ENCODE results near the gene NF1.

Gene NF1

DNA sequence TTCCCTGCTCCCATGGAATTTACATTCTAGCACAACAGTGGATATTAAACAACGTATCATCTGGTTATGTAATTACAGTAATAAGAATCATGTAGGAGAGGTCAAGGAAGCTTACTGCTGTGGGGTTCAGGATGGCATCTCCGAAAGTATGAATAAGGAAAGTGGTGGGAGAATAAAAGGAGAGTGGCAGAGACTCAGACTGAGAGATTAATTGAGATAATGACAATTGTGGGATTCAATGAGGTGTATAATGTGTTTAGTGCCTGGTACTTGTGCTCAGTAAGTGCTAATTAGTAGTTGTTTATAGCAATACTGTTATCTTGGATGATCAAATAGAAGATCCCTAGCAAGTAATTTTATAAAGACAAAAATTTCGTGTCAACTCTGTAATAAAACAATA lies 45.3 kb downstream of the NF1 start:
- CTCF ChIA-PET, result no interaction called here
- POLR2A ChIA-PET, result no interaction called here

DNA sequence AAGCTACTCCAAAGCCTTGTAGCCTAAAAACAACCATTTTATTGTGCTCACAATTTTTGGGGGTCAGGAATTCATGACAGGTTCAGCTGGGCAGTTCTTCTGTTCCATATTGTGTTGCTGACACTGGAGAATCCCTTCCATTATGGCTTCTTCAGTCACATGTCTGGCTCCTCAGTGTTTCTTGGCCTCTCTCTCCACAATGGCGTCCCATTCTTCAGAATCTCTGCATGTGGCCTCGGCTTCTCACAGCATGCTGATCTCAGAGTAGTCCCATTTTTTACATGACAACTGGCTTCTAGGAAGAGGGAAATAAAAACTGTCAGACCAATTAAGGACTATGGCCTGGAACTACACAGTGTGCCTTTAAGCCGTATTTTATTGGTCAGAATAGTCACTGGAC lies 49.7 kb downstream of the NF1 start:
- CTCF ChIA-PET, result interaction anchor here (1.1 kb wide), 1 partner anchor 306 kb away, joined by 3 read pairs; no protein-coding TSS in a partner anchor
- Histone ChIP-seq H3K4me1 (ENCODE audit: control extremely low read depth in 1 of 4, control insufficient read depth in 4 of 4, insufficient read depth in 4 of 4, low read length in 3 of 4) (peaks cover 0 to 12% (median 3%) of the 10 kb centered on the region in 4 experiments), H3K36me3 (ENCODE audit: control insufficient read depth in 4 of 4, insufficient read depth in 4 of 4, low read length in 3 of 4) (peaks cover 0 to 6% (median under 1%) of the 10 kb centered on the region in 4 experiments), H3K27me3 (replicated peaks in 2 of 5; ENCODE audit: control insufficient read depth in 4 of 5, insufficient read depth in 5 of 5, low read length in 4 of 5) (no peaks in the 10 kb centered on the region), H3K4me3 (ENCODE audit: control insufficient read depth in 1 of 7, extremely low read depth in 1 of 7, insufficient read depth in 4 of 7, low read depth in 2 of 7, low read length in 6 of 7) (no peak overlapping the region), H3K27ac (ENCODE audit: insufficient read depth in 1 of 2, low read depth in 1 of 2, low read length in 2 of 2, poor library complexity in 1 of 2, severe bottlenecking in 2 of 2) (no peak overlapping the region), H3K9me3 (ENCODE audit: control extremely low read depth in 1 of 5, control insufficient read depth in 4 of 5, insufficient read depth in 2 of 5, low read depth in 1 of 5, low read length in 4 of 5) (no peaks in the 10 kb centered on the region)
- WGBS (ENCODE audit: insufficient coverage), result 100% methylated on average over 2 of the region's 3 CpGs
- POLR2A ChIA-PET, result interaction anchor here (0.7 kb wide), 1 partner anchor 312 kb away, joined by 3 read pairs; no protein-coding TSS in a partner anchor
- no peak for DNase-seq

More for the DNA sequence above, 45.3 kb downstream of the NF1 start:
- H3K4me3 ChIP-seq (ENCODE audit: control insufficient read depth in 1 of 7, extremely low read depth in 1 of 7, insufficient read depth in 4 of 7, low read depth in 2 of 7, low read length in 6 of 7), result no peak overlapping the region
- no peak for DNase-seq
- H3K4me1 ChIP-seq (ENCODE audit: control extremely low read depth in 1 of 4, control insufficient read depth in 4 of 4, insufficient read depth in 4 of 4, low read length in 3 of 4), result peaks cover 0 to 12% (median 3%) of the 10 kb centered on the region in 4 experiments
- peaks cover 0 to 7% (median 2%) of the 10 kb centered on the region in 4 experiments for H3K36me3 ChIP-seq (ENCODE audit: control insufficient read depth in 4 of 4, insufficient read depth in 4 of 4, low read length in 3 of 4)
- WGBS (ENCODE audit: insufficient coverage), result 95% methylated on average over 2 of the region's 3 CpGs
- no peaks in the 10 kb centered on the region for H3K27me3 ChIP-seq (replicated peaks in 2 of 5; ENCODE audit: control insufficient read depth in 4 of 5, insufficient read depth in 5 of 5, low read length in 4 of 5)
- no peak overlapping the region for H3K27ac ChIP-seq (ENCODE audit: insufficient read depth in 1 of 2, low read depth in 1 of 2, low read length in 2 of 2, poor library complexity in 1 of 2, severe bottlenecking in 2 of 2)
- no peaks in the 10 kb centered on the region for H3K9me3 ChIP-seq (ENCODE audit: control extremely low read depth in 1 of 5, control insufficient read depth in 4 of 5, insufficient read depth in 2 of 5, low read depth in 1 of 5, low read length in 4 of 5)

DNA sequence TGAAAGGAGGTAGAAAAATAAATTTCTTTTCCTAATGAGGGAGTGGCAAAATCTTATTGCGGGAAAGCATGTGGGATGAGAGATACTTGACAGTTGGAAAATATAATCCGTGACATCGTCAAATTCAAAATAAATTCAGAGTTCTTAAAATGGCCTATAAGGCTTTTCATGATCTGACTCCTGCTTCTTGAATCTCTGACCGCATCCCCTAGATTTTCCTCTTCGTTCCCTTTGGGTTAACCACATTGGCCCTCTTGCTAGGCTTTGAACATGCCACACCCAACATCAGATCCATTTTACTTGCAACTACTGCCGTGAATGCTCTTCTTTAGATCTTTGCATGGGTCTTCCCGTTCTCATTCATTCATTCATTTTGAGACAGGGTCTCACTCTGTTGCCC lies 50.1 kb downstream of the NF1 start:
- 86% methylated on average over 7 of the region's 7 CpGs for WGBS (ENCODE audit: insufficient coverage)
- Histone ChIP-seq H3K27me3 (replicated peaks in 2 of 5; ENCODE audit: control insufficient read depth in 4 of 5, insufficient read depth in 5 of 5, low read length in 4 of 5) (no peaks in the 10 kb centered on the region), H3K4me3 (ENCODE audit: control insufficient read depth in 1 of 7, extremely low read depth in 1 of 7, insufficient read depth in 4 of 7, low read depth in 2 of 7, low read length in 6 of 7) (no peak overlapping the region), H3K4me1 (ENCODE audit: control extremely low read depth in 1 of 4, control insufficient read depth in 4 of 4, insufficient read depth in 4 of 4, low read length in 3 of 4) (peaks cover 0 to 12% (median 3%) of the 10 kb centered on the region in 4 experiments), H3K9me3 (ENCODE audit: control extremely low read depth in 1 of 5, control insufficient read depth in 4 of 5, insufficient read depth in 2 of 5, low read depth in 1 of 5, low read length in 4 of 5) (no peaks in the 10 kb centered on the region), H3K27ac (ENCODE audit: insufficient read depth in 1 of 2, low read depth in 1 of 2, low read length in 2 of 2, poor library complexity in 1 of 2, severe bottlenecking in 2 of 2) (no peak overlapping the region), H3K36me3 (ENCODE audit: control insufficient read depth in 4 of 4, insufficient read depth in 4 of 4, low read length in 3 of 4) (peaks cover 0 to 6% (median under 1%) of the 10 kb centered on the region in 4 experiments)
- ChIA-PET CTCF (no interaction called here), POLR2A (no interaction called here)
- DNase-seq, result no peak

DNA sequence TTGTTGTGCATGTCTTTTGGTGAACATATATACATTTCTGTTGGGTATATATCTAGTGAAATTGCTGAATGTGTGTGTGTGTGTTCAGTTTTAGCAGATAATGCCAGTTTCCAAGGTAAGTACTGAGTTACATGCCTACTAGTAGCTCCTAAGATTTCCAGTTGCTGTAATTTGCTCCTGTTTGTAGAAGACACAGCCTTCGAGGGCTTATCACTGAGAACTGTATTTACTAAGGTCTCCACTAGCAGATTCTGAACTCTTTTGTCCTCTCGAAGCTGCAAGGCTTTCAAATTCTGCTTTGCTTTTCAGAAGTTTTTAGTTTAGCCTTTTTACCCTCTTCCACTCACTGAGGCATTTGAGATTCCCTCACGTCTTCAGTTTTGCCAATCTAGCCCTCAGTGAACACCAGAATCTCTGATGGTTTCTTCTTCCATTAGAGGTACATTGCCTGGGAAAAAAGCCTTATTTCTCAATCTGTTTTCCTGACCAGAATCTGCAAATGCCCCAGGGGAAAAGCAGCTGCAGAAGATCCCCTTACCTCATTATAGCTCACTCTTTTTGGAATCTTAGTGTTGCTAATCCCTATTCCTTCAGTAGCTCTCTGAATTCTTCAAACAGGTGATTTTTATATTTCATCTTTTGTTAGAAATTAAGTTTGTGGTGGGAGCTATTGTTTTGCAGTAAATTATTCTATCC lies 52.9 kb downstream of the NF1 start:
- H3K36me3 ChIP-seq (ENCODE audit: control insufficient read depth in 4 of 4, insufficient read depth in 4 of 4, low read length in 3 of 4), result peaks cover 0 to 6% (median under 1%) of the 10 kb centered on the region in 4 experiments
- DNase-seq, result no peak
- 97% methylated on average over 3 of the region's 3 CpGs for WGBS (ENCODE audit: insufficient coverage)
- H3K4me3 ChIP-seq (ENCODE audit: control insufficient read depth in 1 of 7, extremely low read depth in 1 of 7, insufficient read depth in 4 of 7, low read depth in 2 of 7, low read length in 6 of 7), result no peak overlapping the region
- H3K27me3 ChIP-seq (replicated peaks in 2 of 5; ENCODE audit: control insufficient read depth in 4 of 5, insufficient read depth in 5 of 5, low read length in 4 of 5), result no peaks in the 10 kb centered on the region
- ChIA-PET CTCF (interaction anchor here (0.6 kb wide), 1 partner anchor 92 kb away, joined by 3 read pairs; no protein-coding TSS in a partner anchor), POLR2A (no interaction called here)
- H3K9me3 ChIP-seq (ENCODE audit: control extremely low read depth in 1 of 5, control insufficient read depth in 4 of 5, insufficient read depth in 2 of 5, low read depth in 1 of 5, low read length in 4 of 5), result peaks cover 0 to 5% (median 0%) of the 10 kb centered on the region in 5 experiments
- no peaks in the 10 kb centered on the region for H3K4me1 ChIP-seq (ENCODE audit: control extremely low read depth in 1 of 4, control insufficient read depth in 4 of 4, insufficient read depth in 4 of 4, low read length in 3 of 4)
- no peak overlapping the region for H3K27ac ChIP-seq (ENCODE audit: insufficient read depth in 1 of 2, low read depth in 1 of 2, low read length in 2 of 2, poor library complexity in 1 of 2, severe bottlenecking in 2 of 2)

DNA sequence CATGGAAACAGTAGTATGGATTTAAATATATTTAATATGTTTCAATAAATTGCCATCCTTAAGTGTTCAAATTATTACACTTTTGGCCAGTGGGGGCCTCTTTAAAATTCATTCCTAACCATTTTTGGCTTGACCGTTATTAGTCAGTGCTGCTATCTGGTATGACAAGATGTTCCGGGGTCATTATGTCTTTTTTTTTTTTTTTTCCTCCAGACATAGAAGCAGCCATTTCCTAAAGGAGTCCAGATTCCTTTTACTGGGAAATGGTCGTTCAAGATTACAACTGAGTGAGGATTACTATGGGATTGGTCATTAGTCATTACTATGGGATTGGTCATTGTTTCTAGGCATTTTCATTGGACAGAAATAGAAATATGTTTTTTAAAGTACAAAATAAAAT lies 53.4 kb downstream of the NF1 start:
- no peaks in the 10 kb centered on the region for H3K27me3 ChIP-seq (replicated peaks in 2 of 5; ENCODE audit: control insufficient read depth in 4 of 5, insufficient read depth in 5 of 5, low read length in 4 of 5)
- H3K36me3 ChIP-seq (ENCODE audit: control insufficient read depth in 4 of 4, insufficient read depth in 4 of 4, low read length in 3 of 4), result peaks cover 0 to 6% (median under 1%) of the 10 kb centered on the region in 4 experiments
- H3K27ac ChIP-seq (ENCODE audit: insufficient read depth in 1 of 2, low read depth in 1 of 2, low read length in 2 of 2, poor library complexity in 1 of 2, severe bottlenecking in 2 of 2), result no peak overlapping the region
- no peaks in the 10 kb centered on the region for H3K4me1 ChIP-seq (ENCODE audit: control extremely low read depth in 1 of 4, control insufficient read depth in 4 of 4, insufficient read depth in 4 of 4, low read length in 3 of 4)
- POLR2A ChIA-PET, result no interaction called here
- CTCF ChIA-PET, result interaction anchor here (0.6 kb wide), 1 partner anchor 92 kb away, joined by 3 read pairs; no protein-coding TSS in a partner anchor
- no peak for DNase-seq
- WGBS (ENCODE audit: insufficient coverage), result no CpG with 5 or more reads among the region's 3 CpGs
- H3K9me3 ChIP-seq (ENCODE audit: control extremely low read depth in 1 of 5, control insufficient read depth in 4 of 5, insufficient read depth in 2 of 5, low read depth in 1 of 5, low read length in 4 of 5), result peaks cover 0 to 8% (median 0%) of the 10 kb centered on the region in 5 experiments
- no peak overlapping the region for H3K4me3 ChIP-seq (ENCODE audit: control insufficient read depth in 1 of 7, extremely low read depth in 1 of 7, insufficient read depth in 4 of 7, low read depth in 2 of 7, low read length in 6 of 7)

DNA sequence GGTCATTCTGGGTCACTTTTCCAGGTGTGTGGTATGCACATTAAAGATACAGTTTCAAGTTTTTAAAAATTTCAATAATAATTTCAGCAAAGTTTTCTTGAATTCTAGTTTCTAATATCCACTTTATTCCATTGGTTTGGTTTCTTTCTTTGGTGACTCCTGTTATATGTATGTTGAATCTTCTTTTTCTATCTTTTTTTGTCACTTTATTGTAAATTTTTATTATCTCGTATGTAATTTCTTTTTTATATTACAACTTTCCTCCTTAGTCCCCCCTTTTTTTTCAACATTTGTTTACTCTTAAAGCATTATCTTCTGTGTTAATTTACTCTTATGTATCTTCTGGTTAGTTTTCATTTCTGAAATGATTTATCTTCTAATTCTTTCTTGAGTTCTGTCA lies 57.5 kb downstream of the NF1 start:
- no peak for DNase-seq
- Histone ChIP-seq H3K4me1 (ENCODE audit: control extremely low read depth in 1 of 4, control insufficient read depth in 4 of 4, insufficient read depth in 4 of 4, low read length in 3 of 4) (no peaks in the 10 kb centered on the region), H3K27me3 (replicated peaks in 2 of 5; ENCODE audit: control insufficient read depth in 4 of 5, insufficient read depth in 5 of 5, low read length in 4 of 5) (no peaks in the 10 kb centered on the region), H3K4me3 (ENCODE audit: control insufficient read depth in 1 of 7, extremely low read depth in 1 of 7, insufficient read depth in 4 of 7, low read depth in 2 of 7, low read length in 6 of 7) (no peak overlapping the region), H3K27ac (ENCODE audit: insufficient read depth in 1 of 2, low read depth in 1 of 2, low read length in 2 of 2, poor library complexity in 1 of 2, severe bottlenecking in 2 of 2) (no peak overlapping the region), H3K9me3 (ENCODE audit: control extremely low read depth in 1 of 5, control insufficient read depth in 4 of 5, insufficient read depth in 2 of 5, low read depth in 1 of 5, low read length in 4 of 5) (peaks cover 0 to 9% (median 0%) of the 10 kb centered on the region in 5 experiments), H3K36me3 (ENCODE audit: control insufficient read depth in 4 of 4, insufficient read depth in 4 of 4, low read length in 3 of 4) (peaks cover 0 to 4% (median 2%) of the 10 kb centered on the region in 4 experiments)
- POLR2A ChIA-PET, result no interaction called here
- WGBS (ENCODE audit: insufficient coverage), result no CpG with 5 or more reads among the region's 1 CpG
- CTCF ChIA-PET, result no interaction called here

DNA sequence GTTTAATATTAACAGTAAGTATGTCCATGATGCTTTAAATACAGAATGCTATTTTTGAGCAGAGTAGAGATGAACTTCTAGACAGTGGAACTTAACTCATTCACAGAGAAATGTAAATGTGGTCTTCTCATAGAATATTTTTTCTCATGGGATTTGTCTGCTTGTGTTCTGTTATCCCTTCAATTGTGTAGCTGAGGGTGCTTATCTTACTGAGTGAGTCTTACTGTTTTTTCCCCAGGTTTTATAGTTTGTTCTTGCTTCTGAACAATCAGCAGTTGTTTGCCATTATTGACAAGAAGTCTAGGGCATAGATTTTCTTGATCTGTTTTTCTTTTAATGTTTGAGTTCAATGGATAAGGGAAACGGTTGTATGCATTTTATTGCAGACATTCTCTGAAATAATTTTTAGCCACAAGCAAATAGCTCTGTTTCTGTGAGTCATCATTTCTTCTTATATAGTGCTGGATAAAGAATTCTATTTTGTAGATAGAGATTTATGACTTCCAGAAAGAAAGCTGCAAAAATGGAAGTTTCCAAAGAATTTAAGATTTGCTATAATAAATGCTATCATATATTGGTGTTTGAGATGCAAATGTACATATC lies 60.5 kb downstream of the NF1 start:
- CTCF ChIA-PET, result interaction anchor here (1.2 kb wide), 1 partner anchor 14 kb away, joined by 4 read pairs; no protein-coding TSS in a partner anchor
- Histone ChIP-seq H3K4me3 (ENCODE audit: control insufficient read depth in 1 of 7, extremely low read depth in 1 of 7, insufficient read depth in 4 of 7, low read depth in 2 of 7, low read length in 6 of 7) (no peak overlapping the region), H3K27me3 (replicated peaks in 2 of 5; ENCODE audit: control insufficient read depth in 4 of 5, insufficient read depth in 5 of 5, low read length in 4 of 5) (no peaks in the 10 kb centered on the region), H3K27ac (ENCODE audit: insufficient read depth in 1 of 2, low read depth in 1 of 2, low read length in 2 of 2, poor library complexity in 1 of 2, severe bottlenecking in 2 of 2) (no peak overlapping the region), H3K4me1 (ENCODE audit: control extremely low read depth in 1 of 4, control insufficient read depth in 4 of 4, insufficient read depth in 4 of 4, low read length in 3 of 4) (peaks cover 0 to 6% (median 2%) of the 10 kb centered on the region in 4 experiments), H3K36me3 (ENCODE audit: control insufficient read depth in 4 of 4, insufficient read depth in 4 of 4, low read length in 3 of 4) (peaks cover 0 to 4% (median 2%) of the 10 kb centered on the region in 4 experiments), H3K9me3 (ENCODE audit: control extremely low read depth in 1 of 5, control insufficient read depth in 4 of 5, insufficient read depth in 2 of 5, low read depth in 1 of 5, low read length in 4 of 5) (peaks cover 0 to 9% (median 0%) of the 10 kb centered on the region in 5 experiments)
- no peak for DNase-seq
- POLR2A ChIA-PET, result interaction anchor here (0.6 kb wide), 1 partner anchor 46 kb away, joined by 3 read pairs; no protein-coding TSS in a partner anchor
- no CpG with 5 or more reads among the region's 1 CpG for WGBS (ENCODE audit: insufficient coverage)

All from common myeloid progenitor, CD34-positive (primary cell).